CD4-positive, CD25-positive, alpha-beta regulatory T cell (primary cell): Measurements from ENCODE around the gene IFIT2. TPM values are rescaled to one million over a fixed set of nuclear protein-coding genes. Genes with fewer than 3 reads are reported as not detected.
A peak's percentile ranks its signal among the peaks of the same experiment; 100 is the strongest.

Source experiments
- ATAC-seq, 2 donors: fragments of 150-1000 bp; cut with Tn5 transposase; one replicate each; pipeline ENCODE4 v1.10.0; 2021; ENCODE audit warnings: low read depth in 2 of 2, moderate number of reproducible peaks in 2 of 2, moderate library complexity in 1 of 2
- DNase-seq, 3 donors: peaks; one replicate each; pipeline versions ENCODE4 v3.0.0 to v3.0.0-alpha.2; 2012 to 2022; ENCODE audit warnings: mixed read lengths in 1 of 3
- H3K27ac ChIP-seq: one replicate; pipeline ENCODE4 v1.7.0; 2013; ENCODE audit warnings: mild to moderate bottlenecking, low read length; ENCODE audit not compliant: insufficient read depth, poor library complexity, severe bottlenecking
- H3K27me3 ChIP-seq: one replicate; pipeline ENCODE4 v1.7.0; 2013; ENCODE audit warnings: low read length; ENCODE audit not compliant: control insufficient read depth, insufficient read depth
- H3K36me3 ChIP-seq: one replicate; pipeline ENCODE4 v1.7.0; 2013; ENCODE audit warnings: mild to moderate bottlenecking, low read length, moderate library complexity; ENCODE audit not compliant: control insufficient read depth, insufficient read depth
- H3K4me1 ChIP-seq: 2 replicates; pipeline ENCODE4 v1.7.0; 2013; ENCODE audit warnings: mild to moderate bottlenecking, low read length; ENCODE audit not compliant: insufficient read depth, control insufficient read depth, poor library complexity, severe bottlenecking
- H3K4me3 ChIP-seq: one replicate; pipeline ENCODE4 v1.7.0; 2013; ENCODE audit warnings: low read depth, mild to moderate bottlenecking, low read length, moderate library complexity
- H3K9me3 ChIP-seq, 2 experiments: 1 replicate in 1 of 2; 2 replicates in 1 of 2; pipeline ENCODE4 v1.7.0; 2013; ENCODE audit warnings: low read length in 2 of 2, mild to moderate bottlenecking in 1 of 2, moderate library complexity in 1 of 2; ENCODE audit not compliant: control insufficient read depth in 2 of 2
- H3K27ac Mint-ChIP-seq, 3 donors: one replicate each; pipeline ENCODE4 v1.8.0; 2020 to 2022; ENCODE audit warnings: mild to moderate bottlenecking in 3 of 3, mixed read lengths in 3 of 3, moderate library complexity in 2 of 3
- H3K27me3 Mint-ChIP-seq: one replicate; pipeline ENCODE4 v1.8.0; 2022; ENCODE audit warnings: mild to moderate bottlenecking, mixed read lengths
- H3K36me3 Mint-ChIP-seq: one replicate; pipeline ENCODE4 v1.8.0; 2020; ENCODE audit warnings: mixed read lengths
- H3K4me1 Mint-ChIP-seq, 4 donors: one replicate each; pipeline ENCODE4 v1.8.0; 2020 to 2022; ENCODE audit warnings: mixed read lengths in 4 of 4, mild to moderate bottlenecking in 1 of 4
- H3K4me3 Mint-ChIP-seq, 4 donors: one replicate each; pipeline ENCODE4 v1.8.0; 2020 to 2022; ENCODE audit warnings: mild to moderate bottlenecking in 4 of 4, mixed read lengths in 4 of 4, moderate library complexity in 3 of 4
- H3K9me3 Mint-ChIP-seq, 7 donors: one replicate each; pipeline ENCODE4 v1.8.0; 2020 to 2022; ENCODE audit warnings: mixed read lengths in 7 of 7, mild to moderate bottlenecking in 3 of 7, moderate library complexity in 2 of 7
- polyA plus RNA-seq, 4 donors: library from polyadenylated mRNA; unstranded; fragments of 300-500 nt; fragmentation: Illumina TruSeq; gene quantifications; one replicate each; pipeline ENCODE4 v1.2.3, GENCODE V29; 2021
- total RNA-seq: library from RNA; stranded (reverse); gene quantifications from one replicate; pipeline ENCODE4 v1.2.3, GENCODE V29; 2022

Gene IFIT2
- total and polyA plus RNA-seq, 5 donors from 2014 or later: 3.6 to 10.0 (median 4.7) TPM

- no peaks in the 10 kb centered on the region for H3K27me3 Mint-ChIP-seq
- peaks cover 10 to 63% (median 43%) of the 10 kb centered on the region in 4 donors for H3K4me1 Mint-ChIP-seq
- peaks cover 24% of the 10 kb centered on the region for H3K36me3 Mint-ChIP-seq
- H3K36me3 ChIP-seq: peaks cover 21% of the 10 kb centered on the region
- H3K27me3 ChIP-seq: no peaks in the 10 kb centered on the region
- H3K9me3 Mint-ChIP-seq: no peaks in the 10 kb centered on the region
- H3K4me1 ChIP-seq: peaks cover 42% of the 10 kb centered on the region
- H3K27ac ChIP-seq: no peak overlapping the region
- DNase-seq (no peak), ATAC-seq (no peak)
- no peaks in the 10 kb centered on the region for H3K9me3 ChIP-seq
- H3K4me3 ChIP-seq: no peak overlapping the region
- H3K27ac Mint-ChIP-seq: no peak overlapping the region
- H3K4me3 Mint-ChIP-seq: no peak overlapping the region
These were observed 34.4 kb downstream of the IFIT2 start for GRCh38 chr10:89336241-89336640.

- Mint-ChIP-seq H3K9me3 (no peaks in the 10 kb centered on the region), H3K4me3 (no peak overlapping the region), H3K4me1 (peaks cover 7 to 51% (median 37%) of the 10 kb centered on the region in 4 donors), H3K27me3 (no peaks in the 10 kb centered on the region), H3K36me3 (peaks cover 24% of the 10 kb centered on the region), H3K27ac (peak overlapping the region in 1 of 3 donors; percentile 71)
- no peaks in the 10 kb centered on the region for H3K9me3 ChIP-seq
- H3K27ac ChIP-seq: no peak overlapping the region
- H3K4me1 ChIP-seq: peaks cover 40% of the 10 kb centered on the region
- no peak overlapping the region for H3K4me3 ChIP-seq
- peaks cover 21% of the 10 kb centered on the region for H3K36me3 ChIP-seq
- peak; percentile 22 to 48 for ATAC-seq
- H3K27me3 ChIP-seq: no peaks in the 10 kb centered on the region
- peak in 1 of 3 donors; percentile 69 for DNase-seq
These were observed 35.6 kb downstream of the IFIT2 start for GRCh38 chr10:89337484-89337883.

- Mint-ChIP-seq H3K36me3 (peaks cover 24% of the 10 kb centered on the region), H3K27ac (no peak overlapping the region), H3K9me3 (no peaks in the 10 kb centered on the region), H3K27me3 (no peaks in the 10 kb centered on the region), H3K4me3 (no peak overlapping the region), H3K4me1 (peaks cover 5 to 39% (median 29%) of the 10 kb centered on the region in 4 donors)
- Histone ChIP-seq H3K4me3 (no peak overlapping the region), H3K4me1 (peaks cover 28% of the 10 kb centered on the region), H3K36me3 (peaks cover 21% of the 10 kb centered on the region), H3K9me3 (no peaks in the 10 kb centered on the region), H3K27me3 (no peaks in the 10 kb centered on the region), H3K27ac (no peak overlapping the region)
- ATAC-seq: no peak
- DNase-seq: no peak
These were observed 36.9 kb downstream of the IFIT2 start for GRCh38 chr10:89338713-89339112.

- Mint-ChIP-seq H3K36me3 (peaks cover 24% of the 10 kb centered on the region), H3K9me3 (no peaks in the 10 kb centered on the region), H3K4me3 (no peak overlapping the region), H3K4me1 (peaks cover 0 to 29% (median 26%) of the 10 kb centered on the region in 4 donors), H3K27ac (no peak overlapping the region), H3K27me3 (no peaks in the 10 kb centered on the region)
- Histone ChIP-seq H3K4me1 (peaks cover 16% of the 10 kb centered on the region), H3K9me3 (no peaks in the 10 kb centered on the region), H3K27ac (no peak overlapping the region), H3K4me3 (no peak overlapping the region), H3K36me3 (peaks cover 21% of the 10 kb centered on the region), H3K27me3 (no peaks in the 10 kb centered on the region)
- DNase-seq (no peak), ATAC-seq (no peak)
These were observed 38.0 kb downstream of the IFIT2 start for GRCh38 chr10:89339875-89340274.

- Histone ChIP-seq H3K4me3 (no peak overlapping the region), H3K36me3 (peaks cover 21% of the 10 kb centered on the region), H3K9me3 (no peaks in the 10 kb centered on the region), H3K27ac (no peak overlapping the region), H3K27me3 (no peaks in the 10 kb centered on the region), H3K4me1 (peaks cover 9% of the 10 kb centered on the region)
- H3K9me3 Mint-ChIP-seq: no peaks in the 10 kb centered on the region
- DNase-seq: no peak
- H3K27me3 Mint-ChIP-seq: no peaks in the 10 kb centered on the region
- no peak overlapping the region for H3K27ac Mint-ChIP-seq
- peaks cover 24% of the 10 kb centered on the region for H3K36me3 Mint-ChIP-seq
- peaks cover 0 to 14% (median 11%) of the 10 kb centered on the region in 4 donors for H3K4me1 Mint-ChIP-seq
- no peak overlapping the region for H3K4me3 Mint-ChIP-seq
- no peak for ATAC-seq
These were observed 39.8 kb downstream of the IFIT2 start for GRCh38 chr10:89341649-89342048.

- no peak for DNase-seq
- Mint-ChIP-seq H3K4me3 (no peak overlapping the region), H3K27ac (no peak overlapping the region), H3K4me1 (peaks cover 0 to 7% (median 6%) of the 10 kb centered on the region in 4 donors), H3K27me3 (no peaks in the 10 kb centered on the region), H3K9me3 (no peaks in the 10 kb centered on the region), H3K36me3 (peaks cover 24% of the 10 kb centered on the region)
- Histone ChIP-seq H3K36me3 (peaks cover 21% of the 10 kb centered on the region), H3K4me3 (no peak overlapping the region), H3K9me3 (no peaks in the 10 kb centered on the region), H3K4me1 (peaks cover 4% of the 10 kb centered on the region), H3K27ac (no peak overlapping the region), H3K27me3 (no peaks in the 10 kb centered on the region)
- no peak for ATAC-seq
These were observed 40.5 kb downstream of the IFIT2 start for GRCh38 chr10:89342206-89342958.

GRCh38 chr10:89343089-89343767 lies 41.4 kb downstream of the IFIT2 start:
- Histone ChIP-seq H3K27ac (no peak overlapping the region), H3K4me3 (no peak overlapping the region), H3K36me3 (peaks cover 20% of the 10 kb centered on the region), H3K27me3 (no peaks in the 10 kb centered on the region), H3K9me3 (no peaks in the 10 kb centered on the region), H3K4me1 (no peaks in the 10 kb centered on the region)
- ATAC-seq (peak in 1 of 2 donors; percentile 22), DNase-seq (no peak)
- H3K4me3 Mint-ChIP-seq: no peak overlapping the region
- no peaks in the 10 kb centered on the region for H3K9me3 Mint-ChIP-seq
- no peaks in the 10 kb centered on the region for H3K27me3 Mint-ChIP-seq
- peaks cover 24% of the 10 kb centered on the region for H3K36me3 Mint-ChIP-seq
- H3K27ac Mint-ChIP-seq: peak overlapping the region in 1 of 3 donors; percentile 21
- peaks cover 0 to 8% (median 2%) of the 10 kb centered on the region in 4 donors for H3K4me1 Mint-ChIP-seq
